CD4-positive, alpha-beta T cell treated with Interleukin-2 at 100 ng/mL for 4 hours (primary cell): ENCODE data around the gene PDLIM5.

Experiments
- DNase-seq: peaks from one replicate; pipeline ENCODE4 v3.0.0-alpha.2; 2020; ENCODE audit warnings: low spot score

Gene PDLIM5

GRCh38 chr4:94714365-94715160 is 262.8 kb downstream of the PDLIM5 start:
- no peak for DNase-seq

GRCh38 chr4:94715726-94716125 is 264.0 kb downstream of the PDLIM5 start:
- no peak for DNase-seq
